Lung (tissue), 12 donors: ENCODE measurements around the gene DDX10. TPM values are rescaled to one million over a fixed set of nuclear protein-coding genes. Genes with fewer than 3 reads are reported as not detected.
A peak's percentile ranks its signal among the peaks of the same experiment; 100 is the strongest.
"Not testable (repeated sequence)": the region's sequence is repeated elsewhere in the genome, so short reads cannot be mapped to it uniquely, and the experiment has no call there.

Experiments used
- ATAC-seq: fragments of 200-7000 bp; cut with Tn5 transposase; one replicate; pipeline ENCODE4 v1.9.1; 2020; ENCODE audit warnings: moderate number of reproducible peaks; ENCODE audit not compliant: insufficient read depth, low FRiP score
- DNase-seq, 3 donors: peaks; one replicate each; pipeline ENCODE4 v3.0.0-alpha.2; 2013 to 2017
- H3K27ac ChIP-seq, 2 donors: one replicate each; pipeline ENCODE4 v1.5.1; 2013; ENCODE audit warnings: mild to moderate bottlenecking in 2 of 2, moderate library complexity in 2 of 2, control low read depth in 1 of 2, inconsistent platforms in 1 of 2, low read depth in 1 of 2, low read length in 1 of 2
- H3K27me3 ChIP-seq, 3 donors: one replicate each; pipeline ENCODE4 v1.5.1; 2013; ENCODE audit warnings: low read length in 2 of 3; ENCODE audit not compliant: control insufficient read depth in 3 of 3, insufficient read depth in 3 of 3
- H3K36me3 ChIP-seq, 4 donors: one replicate each; pipeline ENCODE4 v1.5.1; 2013; ENCODE audit warnings: low read length in 4 of 4, mild to moderate bottlenecking in 1 of 4, moderate library complexity in 1 of 4; ENCODE audit not compliant: control insufficient read depth in 4 of 4, insufficient read depth in 4 of 4
- H3K4me1 ChIP-seq, 5 donors: one replicate each; pipeline ENCODE4 v1.5.1; 2013; ENCODE audit warnings: low read length in 5 of 5, mild to moderate bottlenecking in 2 of 5, moderate library complexity in 1 of 5; ENCODE audit not compliant: control insufficient read depth in 5 of 5, insufficient read depth in 5 of 5
- H3K4me3 ChIP-seq: one replicate; pipeline ENCODE4 v1.5.1; 2013; ENCODE audit warnings: mild to moderate bottlenecking, control low read depth, moderate library complexity
- H3K9ac ChIP-seq, 2 donors: one replicate each; pipeline ENCODE4 v1.5.1; 2013; ENCODE audit warnings: low read length in 2 of 2, control low read depth in 1 of 2; ENCODE audit not compliant: insufficient read depth in 1 of 2
- H3K9me3 ChIP-seq, 4 donors: one replicate each; pipeline ENCODE4 v1.5.1; 2013; ENCODE audit warnings: low read length in 3 of 4, mild to moderate bottlenecking in 1 of 4, moderate library complexity in 1 of 4; ENCODE audit not compliant: control insufficient read depth in 4 of 4, insufficient read depth in 3 of 4
- CTCF ChIP-seq: IDR thresholded peaks from 2 replicates; pipeline ENCODE4 v1.5.1; 2012; ENCODE audit warnings: mild to moderate bottlenecking; ENCODE audit errors: control extremely low read depth, extremely low read depth
- WGBS, 2 donors: extraction: QIAGEN DNeasy Blood & Tissue Kit; methylation state at CpG; one replicate each; pipeline ENCODE4 v1.1.7; 2013; 5-methylcytosine and 5-hydroxymethylcytosine counted together
- polyA plus RNA-seq, 2 donors: library from polyadenylated mRNA; stranded (reverse); fragments of 200-250 nt; gene quantifications; one replicate each; pipeline ENCODE4 v1.2.1, GENCODE V29; 2013
- total RNA-seq, 2 donors: library from RNA; depleted of rRNA in 1 of 2; stranded (reverse); fragments of >200 nt in 1 of 2; gene quantifications; one replicate each; pipeline ENCODE4 v1.2.1, GENCODE V29; 2014 to 2021
- donor health status: control.
- donor health status: control.
- donor health status: Bipolar disorder and iron deficiency.
- donor health status: healthy.
- donor health status: DM: yes; HTN: yes; CAD: no.

The DDX10 gene
- total and polyA plus RNA-seq, 4 donors: 13.9 to 30.5 (median 18.8) TPM

GRCh38 chr11:108734956-108735559, 70.2 kb downstream of the DDX10 start:
- H3K4me1 ChIP-seq: peaks cover 0 to 3% (median 0%) of the 10 kb centered on the region in 5 donors
- no peak overlapping the region for H3K9ac ChIP-seq
- ATAC-seq (no peak), DNase-seq (peak in 2 of 3 donors; percentile 23 to 42)
- H3K36me3 ChIP-seq: peaks cover 0 to 3% (median under 1%) of the 10 kb centered on the region in 4 donors
- no peak overlapping the region for H3K4me3 ChIP-seq
- no peaks in the 10 kb centered on the region for H3K9me3 ChIP-seq
- H3K27me3 ChIP-seq: no peaks in the 10 kb centered on the region
- H3K27ac ChIP-seq: no peak overlapping the region
- peak; percentile 7 for TF ChIP-seq CTCF
- WGBS, 2 donors: 66 to 78% methylated on average over 3 of the region's 3 CpGs

GRCh38 chr11:108740132-108740531, 75.3 kb downstream of the DDX10 start:
- WGBS, 2 donors: 98 to 99% methylated on average over 2 of the region's 2 CpGs
- not testable (repeated sequence) for DNase-seq, ATAC-seq, H3K27me3 ChIP-seq, H3K36me3 ChIP-seq, H3K9ac ChIP-seq, H3K4me3 ChIP-seq, H3K4me1 ChIP-seq, H3K9me3 ChIP-seq, H3K27ac ChIP-seq

- ATAC-seq: no peak
- Histone ChIP-seq H3K9ac (no peak overlapping the region), H3K27ac (no peak overlapping the region), H3K4me1 (no peaks in the 10 kb centered on the region), H3K36me3 (no peaks in the 10 kb centered on the region), H3K27me3 (no peaks in the 10 kb centered on the region), H3K9me3 (peaks cover 0 to 7% (median 0%) of the 10 kb centered on the region in 4 donors), H3K4me3 (no peak overlapping the region)
- TF ChIP-seq CTCF: no peak
- 86 to 90% methylated on average over 3 of the region's 3 CpGs for WGBS, 2 donors
- no peak for DNase-seq
These were observed 79.0 kb downstream of the DDX10 start for GRCh38 chr11:108743851-108744250.

GRCh38 chr11:108748968-108749367, 84.1 kb downstream of the DDX10 start:
- WGBS, 2 donors: 96 to 97% methylated on average over 6 of the region's 6 CpGs

More at GRCh38 chr11:108748968-108749367, 84.1 kb downstream of the DDX10 start:
- H3K9me3 ChIP-seq: no peaks in the 10 kb centered on the region
- no peaks in the 10 kb centered on the region for H3K27me3 ChIP-seq
- H3K4me1 ChIP-seq: no peaks in the 10 kb centered on the region
- no peak overlapping the region for H3K9ac ChIP-seq
- H3K4me3 ChIP-seq: no peak overlapping the region
- no peak for TF ChIP-seq CTCF
- ATAC-seq (no peak), DNase-seq (no peak)
- no peak overlapping the region for H3K27ac ChIP-seq
- H3K36me3 ChIP-seq: no peaks in the 10 kb centered on the region
